ENCODE measurements around the gene SNHG17.

SNHG17 gene

DNA sequence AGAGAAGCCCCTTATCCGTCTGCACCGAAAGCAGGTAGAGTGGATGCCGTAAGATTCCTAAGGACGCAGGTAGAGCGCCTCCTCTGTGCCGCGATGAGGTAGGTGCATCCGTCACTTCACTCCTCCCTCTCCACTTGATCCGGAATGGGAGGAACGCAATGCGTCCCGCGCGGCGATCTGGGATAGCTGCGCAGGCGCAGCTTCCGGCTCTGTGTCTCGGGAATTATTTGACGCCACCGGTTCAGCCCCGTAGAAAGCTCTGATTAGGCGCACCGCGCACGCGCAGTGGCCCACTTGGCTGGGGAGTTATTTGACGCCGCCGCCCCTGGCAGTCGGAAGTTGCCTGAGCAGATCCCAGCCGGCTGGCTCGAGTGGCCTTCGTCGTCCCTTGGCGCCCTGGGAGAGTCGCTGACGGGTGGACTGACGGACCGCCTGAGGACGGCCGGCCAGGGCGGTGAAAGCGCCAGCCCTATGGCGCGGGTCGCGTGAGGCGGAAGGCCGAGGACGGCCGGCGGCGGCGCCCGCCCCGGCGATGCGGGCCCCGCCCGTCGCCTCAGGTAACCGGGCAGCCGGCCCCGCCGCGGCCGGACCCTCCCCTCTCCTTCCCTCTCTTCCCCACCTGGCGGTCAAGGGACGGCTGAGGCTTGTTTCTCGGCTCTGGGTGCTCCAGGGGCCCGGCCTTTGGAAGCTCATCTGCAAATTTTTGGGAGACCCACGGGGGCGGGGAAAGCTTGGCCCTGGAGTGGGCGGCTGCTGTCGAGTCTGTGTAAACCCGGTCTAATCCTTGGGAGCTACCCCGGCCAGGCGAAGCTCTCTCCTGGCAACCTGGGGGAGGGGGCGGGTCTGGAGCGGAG, 37.6 kb upstream of the SNHG17 start, which contains the start of gene RALGAPB:
TSS of gene RALGAPB (plus strand) at position 331 of the 854 bp plus-strand sequence. CDS start 15,590 bp downstream, outside the sequence.
- Histone ChIP-seq H2AK5ac (ENCODE audit: low read depth, low read length) (no peak within 1 kb of the TSS), H3K14ac (ENCODE audit: low read length) (no peak within 1 kb of the TSS), H3K9ac (ENCODE audit: low read depth, low read length, poor library complexity) (peak within 1 kb of the TSS; percentile 91), H3K36me3 (replicated peaks in 1 of 2; ENCODE audit: control insufficient read depth in 2 of 2, insufficient read depth in 2 of 2, low read length in 2 of 2) (peaks cover 0 to 11% of the 10 kb centered on the region in 2 donors), H3K9me3 (replicated peaks in 1 of 2; ENCODE audit: control insufficient read depth in 2 of 2, insufficient read depth in 1 of 2, low read depth in 1 of 2, low read length in 2 of 2) (no peaks in the 10 kb centered on the region), H2BK5ac (ENCODE audit: low read length) (no peak within 1 kb of the TSS), H3K4ac (ENCODE audit: low read length) (no peak within 1 kb of the TSS), H3K27me3 (ENCODE audit: control insufficient read depth in 3 of 3, insufficient read depth in 3 of 3, low read depth in 1 of 3, low read length in 3 of 3) (peaks cover 0 to 9% (median 0%) of the 10 kb centered on the region in 3 experiments), H3K27ac (replicated peaks; ENCODE audit: low read length) (peak within 1 kb of the TSS; percentile 80), H4K8ac (ENCODE audit: low read depth, low read length) (no peak within 1 kb of the TSS), H3K18ac (ENCODE audit: low read length) (peak within 1 kb of the TSS; percentile 94), H2BK15ac (ENCODE audit: low read length) (no peak within 1 kb of the TSS), H4K91ac (ENCODE audit: low read depth, low read length, poor library complexity) (no peak within 1 kb of the TSS), H3K4me2 (ENCODE audit: insufficient read depth, low read length, poor library complexity, severe bottlenecking) (peak within 1 kb of the TSS; percentile 71), H2BK12ac (ENCODE audit: low read length) (no peak within 1 kb of the TSS), H3K23ac (ENCODE audit: low read depth, low read length, poor library complexity) (peak within 1 kb of the TSS; percentile 95), H3K4me3 (ENCODE audit: low read length in 2 of 2) (peak within 1 kb of the TSS; percentile 55 to 92), H2BK120ac (ENCODE audit: low read depth, low read length) (no peak within 1 kb of the TSS), H3K79me1 (ENCODE audit: low read depth, low read length) (peaks cover 2% of the 10 kb centered on the region), H3K4me1 (ENCODE audit: control insufficient read depth in 2 of 2, insufficient read depth in 1 of 2, low read depth in 1 of 2, low read length in 2 of 2) (peaks cover 5 to 14% of the 10 kb centered on the region in 2 donors), H2AFZ (ENCODE audit: low read length) (peak within 1 kb of the TSS; percentile 86)
- peak; percentile 98 for DNase-seq (ENCODE audit: low spot score)
- no CpG with 5 or more reads among the region's 81 CpGs for WGBS, 2 donors (ENCODE audit: extremely low coverage in 2 of 2, insufficient read length in 2 of 2, insufficient replicate concordance in 1 of 2)

DNA sequence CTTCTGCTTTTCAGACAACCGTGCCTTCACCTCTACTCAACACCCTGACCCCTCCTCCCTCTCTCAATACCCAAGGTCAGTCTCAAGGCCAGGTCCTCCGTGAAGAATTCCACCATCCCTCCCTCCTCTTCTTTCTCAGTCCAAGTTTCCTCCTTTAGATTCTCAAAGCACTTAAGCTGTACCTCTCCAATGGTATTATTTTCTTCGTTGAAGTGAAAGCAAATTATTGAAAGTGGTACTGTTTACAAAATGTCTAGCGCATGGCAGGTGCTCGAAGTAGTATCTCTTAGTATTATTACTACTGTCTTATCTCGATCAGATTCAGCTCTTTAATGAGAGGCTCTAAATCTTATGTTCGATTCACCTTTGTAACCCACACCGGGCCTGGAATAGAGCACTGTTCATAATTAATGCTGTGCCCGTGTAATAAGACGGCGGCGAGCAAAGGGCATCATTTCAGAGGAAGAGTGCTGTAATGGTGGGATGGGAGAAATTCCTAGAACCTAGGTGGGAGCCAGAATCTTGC, 36.9 kb upstream of the SNHG17 start:
- Histone ChIP-seq H3K4me3 (ENCODE audit: low read length in 2 of 2) (peak overlapping the region; percentile 55 to 73), H3K79me1 (ENCODE audit: low read depth, low read length) (peaks cover 2% of the 10 kb centered on the region), H2BK5ac (ENCODE audit: low read length) (no peak overlapping the region), H2BK120ac (ENCODE audit: low read depth, low read length) (no peak overlapping the region), H2BK15ac (ENCODE audit: low read length) (no peak overlapping the region), H3K9me3 (replicated peaks in 1 of 2; ENCODE audit: control insufficient read depth in 2 of 2, insufficient read depth in 1 of 2, low read depth in 1 of 2, low read length in 2 of 2) (no peaks in the 10 kb centered on the region), H3K4ac (ENCODE audit: low read length) (no peak overlapping the region), H3K36me3 (replicated peaks in 1 of 2; ENCODE audit: control insufficient read depth in 2 of 2, insufficient read depth in 2 of 2, low read length in 2 of 2) (peaks cover 0 to 7% of the 10 kb centered on the region in 2 donors), H3K23ac (ENCODE audit: low read depth, low read length, poor library complexity) (peak overlapping the region; percentile 35), H3K4me2 (ENCODE audit: insufficient read depth, low read length, poor library complexity, severe bottlenecking) (peak overlapping the region; percentile 67), H3K9ac (ENCODE audit: low read depth, low read length, poor library complexity) (peak overlapping the region; percentile 25), H3K4me1 (ENCODE audit: control insufficient read depth in 2 of 2, insufficient read depth in 1 of 2, low read depth in 1 of 2, low read length in 2 of 2) (peaks cover 5 to 14% of the 10 kb centered on the region in 2 donors), H4K8ac (ENCODE audit: low read depth, low read length) (no peak overlapping the region), H3K18ac (ENCODE audit: low read length) (no peak overlapping the region), H2BK12ac (ENCODE audit: low read length) (no peak overlapping the region), H4K91ac (ENCODE audit: low read depth, low read length, poor library complexity) (no peak overlapping the region), H2AFZ (ENCODE audit: low read length) (peak overlapping the region; percentile 86), H3K27me3 (ENCODE audit: control insufficient read depth in 3 of 3, insufficient read depth in 3 of 3, low read depth in 1 of 3, low read length in 3 of 3) (peaks cover 0 to 9% (median 0%) of the 10 kb centered on the region in 3 experiments), H3K14ac (ENCODE audit: low read length) (no peak overlapping the region), H2AK5ac (ENCODE audit: low read depth, low read length) (no peak overlapping the region), H3K27ac (replicated peaks; ENCODE audit: low read length) (no peak overlapping the region)
- DNase-seq (ENCODE audit: low spot score) = no peak
- no CpG with 5 or more reads among the region's 12 CpGs for WGBS, 2 donors (ENCODE audit: extremely low coverage in 2 of 2, insufficient read length in 2 of 2, insufficient replicate concordance in 1 of 2)

DNA sequence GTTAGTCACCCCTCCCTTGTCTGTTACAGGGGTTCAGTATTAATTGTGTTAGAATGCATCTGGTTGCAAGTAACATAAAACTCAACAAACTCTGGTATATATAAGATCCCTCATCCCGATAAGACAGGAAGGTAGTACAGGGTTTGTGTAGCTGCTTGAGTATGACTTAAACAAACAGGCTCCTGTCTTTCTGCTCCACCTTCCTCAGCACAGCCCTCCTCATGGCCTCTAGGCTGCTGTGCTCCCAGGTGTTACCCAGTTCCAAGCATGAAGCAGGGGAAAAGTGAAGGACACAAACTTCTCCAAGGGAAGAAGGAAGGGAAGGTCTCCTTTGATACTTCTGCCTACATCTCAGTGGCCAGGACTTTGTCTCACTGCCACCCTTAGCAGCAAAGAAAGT, 36.1 kb upstream of the SNHG17 start:
- Histone ChIP-seq H4K8ac (ENCODE audit: low read depth, low read length) (peak overlapping the region; percentile 33), H3K36me3 (replicated peaks in 1 of 2; ENCODE audit: control insufficient read depth in 2 of 2, insufficient read depth in 2 of 2, low read length in 2 of 2) (peaks cover 0 to 7% of the 10 kb centered on the region in 2 donors), H2BK12ac (ENCODE audit: low read length) (no peak overlapping the region), H2AK5ac (ENCODE audit: low read depth, low read length) (no peak overlapping the region), H2BK5ac (ENCODE audit: low read length) (no peak overlapping the region), H3K23ac (ENCODE audit: low read depth, low read length, poor library complexity) (no peak overlapping the region), H3K4me2 (ENCODE audit: insufficient read depth, low read length, poor library complexity, severe bottlenecking) (no peak overlapping the region), H2BK120ac (ENCODE audit: low read depth, low read length) (no peak overlapping the region), H3K27ac (replicated peaks; ENCODE audit: low read length) (no peak overlapping the region), H3K4me1 (ENCODE audit: control insufficient read depth in 2 of 2, insufficient read depth in 1 of 2, low read depth in 1 of 2, low read length in 2 of 2) (peaks cover 5 to 14% of the 10 kb centered on the region in 2 donors), H3K14ac (ENCODE audit: low read length) (no peak overlapping the region), H2BK15ac (ENCODE audit: low read length) (no peak overlapping the region), H3K27me3 (ENCODE audit: control insufficient read depth in 3 of 3, insufficient read depth in 3 of 3, low read depth in 1 of 3, low read length in 3 of 3) (peaks cover 0 to 9% (median 0%) of the 10 kb centered on the region in 3 experiments), H3K9ac (ENCODE audit: low read depth, low read length, poor library complexity) (no peak overlapping the region), H3K79me1 (ENCODE audit: low read depth, low read length) (peaks cover under 1% of the 10 kb centered on the region), H4K91ac (ENCODE audit: low read depth, low read length, poor library complexity) (no peak overlapping the region), H3K9me3 (replicated peaks in 1 of 2; ENCODE audit: control insufficient read depth in 2 of 2, insufficient read depth in 1 of 2, low read depth in 1 of 2, low read length in 2 of 2) (no peaks in the 10 kb centered on the region), H3K4ac (ENCODE audit: low read length) (no peak overlapping the region), H3K18ac (ENCODE audit: low read length) (no peak overlapping the region), H3K4me3 (ENCODE audit: low read length in 2 of 2) (no peak overlapping the region), H2AFZ (ENCODE audit: low read length) (peak overlapping the region; percentile 86)
- no peak for DNase-seq (ENCODE audit: low spot score)
- WGBS, 2 donors (ENCODE audit: extremely low coverage in 2 of 2, insufficient read length in 2 of 2, insufficient replicate concordance in 1 of 2) = no CpG with 5 or more reads among the region's 1 CpG

DNA sequence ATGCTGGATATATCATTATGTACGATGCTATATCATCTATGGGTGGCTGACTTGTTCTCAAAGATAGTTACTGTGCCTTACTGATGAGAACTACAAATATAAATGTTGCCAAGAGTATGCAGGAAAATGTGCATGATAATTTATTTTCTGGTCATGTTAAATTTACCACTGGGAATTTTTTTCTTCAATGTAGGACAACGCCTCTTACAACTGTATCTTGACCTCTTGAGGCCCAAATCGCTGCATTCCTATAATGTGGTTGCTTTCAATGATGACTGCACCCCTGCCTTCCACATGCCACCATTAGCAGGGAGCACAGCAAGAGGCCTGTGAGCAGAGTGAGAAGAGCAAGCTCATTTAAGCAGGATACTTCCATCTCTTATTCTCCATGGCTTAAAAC, 31.9 kb upstream of the SNHG17 start:
- Histone ChIP-seq H3K4ac (ENCODE audit: low read length) (no peak overlapping the region), H3K36me3 (replicated peaks in 1 of 2; ENCODE audit: control insufficient read depth in 2 of 2, insufficient read depth in 2 of 2, low read length in 2 of 2) (no peaks in the 10 kb centered on the region), H4K91ac (ENCODE audit: low read depth, low read length, poor library complexity) (no peak overlapping the region), H2BK12ac (ENCODE audit: low read length) (no peak overlapping the region), H3K18ac (ENCODE audit: low read length) (no peak overlapping the region), H3K4me2 (ENCODE audit: insufficient read depth, low read length, poor library complexity, severe bottlenecking) (no peak overlapping the region), H3K27me3 (ENCODE audit: control insufficient read depth in 3 of 3, insufficient read depth in 3 of 3, low read depth in 1 of 3, low read length in 3 of 3) (peaks cover 0 to 9% (median 0%) of the 10 kb centered on the region in 3 experiments), H3K23ac (ENCODE audit: low read depth, low read length, poor library complexity) (no peak overlapping the region), H3K14ac (ENCODE audit: low read length) (no peak overlapping the region), H4K8ac (ENCODE audit: low read depth, low read length) (no peak overlapping the region), H3K9ac (ENCODE audit: low read depth, low read length, poor library complexity) (no peak overlapping the region), H2BK15ac (ENCODE audit: low read length) (no peak overlapping the region), H2AK5ac (ENCODE audit: low read depth, low read length) (no peak overlapping the region), H3K4me3 (ENCODE audit: low read length in 2 of 2) (no peak overlapping the region), H2BK120ac (ENCODE audit: low read depth, low read length) (no peak overlapping the region), H3K9me3 (replicated peaks in 1 of 2; ENCODE audit: control insufficient read depth in 2 of 2, insufficient read depth in 1 of 2, low read depth in 1 of 2, low read length in 2 of 2) (peaks cover 0 to 2% of the 10 kb centered on the region in 2 donors), H2BK5ac (ENCODE audit: low read length) (no peak overlapping the region), H3K4me1 (ENCODE audit: control insufficient read depth in 2 of 2, insufficient read depth in 1 of 2, low read depth in 1 of 2, low read length in 2 of 2) (peaks cover 0 to 4% of the 10 kb centered on the region in 2 donors), H3K79me1 (ENCODE audit: low read depth, low read length) (no peaks in the 10 kb centered on the region), H3K27ac (replicated peaks; ENCODE audit: low read length) (no peak overlapping the region), H2AFZ (ENCODE audit: low read length) (no peak overlapping the region)
- no peak for DNase-seq (ENCODE audit: low spot score)
- no CpG with 5 or more reads among the region's 3 CpGs for WGBS, 2 donors (ENCODE audit: extremely low coverage in 2 of 2, insufficient read length in 2 of 2, insufficient replicate concordance in 1 of 2)

All from neuronal stem cell (in vitro differentiated cells).